Subcutaneous adipose tissue (tissue), 4 donors: ENCODE results near the gene ZNF473. TPM values are rescaled to one million over a fixed set of nuclear protein-coding genes. Genes with fewer than 3 reads are reported as not detected.

ENCODE experiments used
- CTCF ChIP-seq: fragments of 450-650 bp; IDR thresholded peaks from one replicate; pipeline ENCODE4 v1.5.1; 2016; ENCODE audit warnings: low read depth, mild to moderate bottlenecking, control low read depth, antibody characterized with exemption, moderate library complexity
- total RNA-seq, 4 donors: library from RNA; depleted of rRNA; stranded (reverse); fragments of >200 nt; gene quantifications; one replicate each; pipeline ENCODE4 v1.1.0, GENCODE V29; 2016

ZNF473 gene
- total RNA-seq, 4 donors from 2014 or later = 8.0 to 12.4 (median 9.5) TPM

GRCh38 chr19:50047671-50048070 is 21.9 kb downstream of the ZNF473 start:
- TF ChIP-seq CTCF = no peak

- TF ChIP-seq CTCF = no peak
These were observed 24.8 kb downstream of the ZNF473 start for GRCh38 chr19:50050406-50051227.

- no peak for TF ChIP-seq CTCF
These were observed 26.2 kb downstream of the ZNF473 start for GRCh38 chr19:50051964-50052363.

- TF ChIP-seq CTCF = no peak
These were observed 27.3 kb downstream of the ZNF473 start for GRCh38 chr19:50053119-50053518.

- no peak for TF ChIP-seq CTCF
These were observed 32.6 kb downstream of the ZNF473 start for GRCh38 chr19:50058425-50058824.

- TF ChIP-seq CTCF = no peak
These were observed 33.2 kb downstream of the ZNF473 start for GRCh38 chr19:50059045-50059444.

GRCh38 chr19:50060107-50060506 is 34.3 kb downstream of the ZNF473 start:
- no peak for TF ChIP-seq CTCF
